GM12865 (cell line): Measurements from ENCODE around the gene NYAP2.

Experiments
- DNase-seq: peaks from one replicate; pipeline ENCODE4 v3.0.0; 2010; ENCODE audit warnings: low read depth
- H3K4me3 ChIP-seq: 2 replicates; pipeline ENCODE4 v1.5.1; 2011; ENCODE audit warnings: mild to moderate bottlenecking, low read depth, low read length, control low read depth
- CTCF ChIP-seq: IDR thresholded peaks from 2 replicates; pipeline ENCODE4 v1.5.1; 2011; ENCODE audit warnings: low read length, control low read depth, low read depth, inconsistent platforms; ENCODE audit not compliant: insufficient read depth; ENCODE audit errors: missing control alignments

Gene NYAP2

GRCh38 chr2:225379856-225380255 lies 19.7 kb upstream of the NYAP2 start:
- DNase-seq: no peak
- no peak overlapping the region for H3K4me3 ChIP-seq
- TF ChIP-seq CTCF: no peak

GRCh38 chr2:225381609-225382008 lies 17.9 kb upstream of the NYAP2 start:
- H3K4me3 ChIP-seq: no peak overlapping the region
- no peak for TF ChIP-seq CTCF
- DNase-seq: no peak

- no peak overlapping the region for H3K4me3 ChIP-seq
- TF ChIP-seq CTCF: no peak
- DNase-seq: no peak
Observed at GRCh38 chr2:225398372-225398771, 1.1 kb upstream of the NYAP2 start.

- H3K4me3 ChIP-seq: no peak overlapping the region
- DNase-seq: peak; percentile 6
- TF ChIP-seq CTCF: no peak
Observed at GRCh38 chr2:225400060-225400511, 576 bp downstream of the NYAP2 start.

- no peak overlapping the region for H3K4me3 ChIP-seq
- no peak for TF ChIP-seq CTCF
- no peak for DNase-seq
Observed at GRCh38 chr2:225400546-225401400, 1.3 kb downstream of the NYAP2 start.

GRCh38 chr2:225402210-225402776 lies 2.8 kb downstream of the NYAP2 start:
- no peak overlapping the region for H3K4me3 ChIP-seq
- DNase-seq: no peak

More at GRCh38 chr2:225402210-225402776, 2.8 kb downstream of the NYAP2 start:
- no peak for TF ChIP-seq CTCF
